ENCODE data around the gene CCNK.

CCNK gene

DNA sequence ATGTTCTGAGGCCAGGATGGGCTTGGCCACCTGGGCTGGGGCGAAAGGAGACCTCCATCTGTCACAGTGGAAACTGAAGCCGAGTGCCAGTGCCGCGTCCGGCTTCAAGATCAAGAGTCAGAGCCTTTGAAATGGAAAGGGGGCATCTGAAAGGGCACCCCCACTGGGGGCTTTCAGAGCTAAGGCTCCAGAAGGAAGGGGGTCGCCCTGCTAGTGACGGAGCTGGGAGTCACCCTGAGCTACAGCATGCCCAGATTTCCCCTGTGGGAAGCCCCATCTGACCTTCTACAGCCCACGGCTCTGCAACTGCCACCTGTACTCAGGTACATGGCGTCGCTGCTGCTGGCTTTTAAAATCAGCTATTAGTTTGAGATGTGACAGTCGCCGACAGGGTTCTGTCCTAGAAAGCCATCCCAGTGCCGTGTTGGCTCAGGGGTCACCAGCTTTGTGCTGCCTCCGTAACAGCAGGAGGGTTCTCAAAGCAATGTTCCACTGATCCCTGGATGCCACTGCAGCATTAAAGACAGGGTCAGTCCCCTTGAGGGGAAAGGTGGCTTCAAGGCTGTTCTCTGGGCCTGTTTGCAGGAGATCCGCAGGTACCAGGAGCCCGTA is 31.5 kb downstream of the CCNK start:
- Histone ChIP-seq H3K79me2 (ENCODE audit: insufficient read depth, low read length) (no peaks in the 10 kb centered on the region), H4K20me1 (ENCODE audit: insufficient read depth, low read length) (peaks cover 33% of the 10 kb centered on the region), H3K27ac (ENCODE audit: low read length) (no peak overlapping the region), H3K36me3 (ENCODE audit: insufficient read depth, low read length) (peaks cover 60% of the 10 kb centered on the region), H2AFZ (ENCODE audit: low read depth, low read length) (no peak overlapping the region), H3K4me3 (ENCODE audit: low read depth in 1 of 2, low read length in 2 of 2) (no peak overlapping the region), H3K9me3 (ENCODE audit: insufficient read depth, low read length, severe bottlenecking) (no peaks in the 10 kb centered on the region), H3K4me2 (ENCODE audit: insufficient read depth, low read length) (no peak overlapping the region), H3K27me3 (ENCODE audit: insufficient read depth, low read length, poor library complexity) (no peaks in the 10 kb centered on the region), H3K9ac (ENCODE audit: low read depth, low read length) (no peak overlapping the region), H3K4me1 (ENCODE audit: insufficient read depth, low read length) (no peaks in the 10 kb centered on the region)
- no peak for ATAC-seq (ENCODE audit: insufficient read depth, low read depth)
- TF ChIP-seq, protein P1, sequence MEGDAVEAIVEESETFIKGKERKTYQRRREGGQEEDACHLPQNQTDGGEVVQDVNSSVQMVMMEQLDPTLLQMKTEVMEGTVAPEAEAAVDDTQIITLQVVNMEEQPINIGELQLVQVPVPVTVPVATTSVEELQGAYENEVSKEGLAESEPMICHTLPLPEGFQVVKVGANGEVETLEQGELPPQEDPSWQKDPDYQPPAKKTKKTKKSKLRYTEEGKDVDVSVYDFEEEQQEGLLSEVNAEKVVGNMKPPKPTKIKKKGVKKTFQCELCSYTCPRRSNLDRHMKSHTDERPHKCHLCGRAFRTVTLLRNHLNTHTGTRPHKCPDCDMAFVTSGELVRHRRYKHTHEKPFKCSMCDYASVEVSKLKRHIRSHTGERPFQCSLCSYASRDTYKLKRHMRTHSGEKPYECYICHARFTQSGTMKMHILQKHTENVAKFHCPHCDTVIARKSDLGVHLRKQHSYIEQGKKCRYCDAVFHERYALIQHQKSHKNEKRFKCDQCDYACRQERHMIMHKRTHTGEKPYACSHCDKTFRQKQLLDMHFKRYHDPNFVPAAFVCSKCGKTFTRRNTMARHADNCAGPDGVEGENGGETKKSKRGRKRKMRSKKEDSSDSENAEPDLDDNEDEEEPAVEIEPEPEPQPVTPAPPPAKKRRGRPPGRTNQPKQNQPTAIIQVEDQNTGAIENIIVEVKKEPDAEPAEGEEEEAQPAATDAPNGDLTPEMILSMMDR (IDR thresholded peaks at IDR 0.05; ENCODE audit: borderline replicate concordance, extremely low read depth, low read length, poor library complexity, severe bottlenecking) = no peak
- TF ChIP-seq EZH2 (IDR thresholded peaks at IDR 0.05; ENCODE audit: borderline replicate concordance, low read depth, low read length, severe bottlenecking) = no peak
- DNase-seq = no peak

DNA sequence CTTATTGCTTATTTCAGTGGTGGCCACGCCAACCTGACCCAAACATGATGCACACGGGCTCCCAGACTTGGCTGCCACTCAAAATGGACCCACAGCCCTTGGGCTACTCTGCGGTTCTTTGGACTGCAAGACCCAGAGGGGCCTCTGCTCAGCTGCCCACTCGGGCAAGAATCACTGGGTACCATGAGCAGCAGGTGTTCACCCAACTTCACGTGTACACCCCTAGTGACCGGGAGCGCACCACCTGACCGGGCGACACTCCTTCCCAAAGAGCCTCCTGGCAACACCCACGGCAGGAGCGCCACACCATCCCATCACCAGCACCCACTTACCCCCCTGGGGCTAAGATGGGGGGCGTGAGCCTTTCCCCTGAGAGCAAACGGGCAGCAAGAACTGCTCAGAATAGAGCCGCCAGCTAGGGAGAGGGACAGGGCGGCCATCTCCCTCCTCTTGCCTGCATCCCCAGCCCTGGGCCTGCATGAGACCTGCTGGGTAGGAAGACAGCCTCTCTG is 32.0 kb downstream of the CCNK start:
- no peak overlapping the region for H3K9ac ChIP-seq (ENCODE audit: low read depth, low read length)
- H3K27me3 ChIP-seq (ENCODE audit: insufficient read depth, low read length, poor library complexity) = no peaks in the 10 kb centered on the region
- DNase-seq (no peak), ATAC-seq (ENCODE audit: insufficient read depth, low read depth) (no peak)
- H3K4me3 ChIP-seq (ENCODE audit: low read depth in 1 of 2, low read length in 2 of 2) = no peak overlapping the region
- no peaks in the 10 kb centered on the region for H3K4me1 ChIP-seq (ENCODE audit: insufficient read depth, low read length)
- no peaks in the 10 kb centered on the region for H3K79me2 ChIP-seq (ENCODE audit: insufficient read depth, low read length)
- H3K4me2 ChIP-seq (ENCODE audit: insufficient read depth, low read length) = no peak overlapping the region
- no peak overlapping the region for H2AFZ ChIP-seq (ENCODE audit: low read depth, low read length)
- H4K20me1 ChIP-seq (ENCODE audit: insufficient read depth, low read length) = peaks cover 33% of the 10 kb centered on the region
- H3K27ac ChIP-seq (ENCODE audit: low read length) = no peak overlapping the region
- peaks cover 54% of the 10 kb centered on the region for H3K36me3 ChIP-seq (ENCODE audit: insufficient read depth, low read length)
- TF ChIP-seq, protein P1 (IDR thresholded peaks at IDR 0.05; ENCODE audit: borderline replicate concordance, extremely low read depth, low read length, poor library complexity, severe bottlenecking) = no peak
- TF ChIP-seq EZH2 (IDR thresholded peaks at IDR 0.05; ENCODE audit: borderline replicate concordance, low read depth, low read length, severe bottlenecking) = no peak
- H3K9me3 ChIP-seq (ENCODE audit: insufficient read depth, low read length, severe bottlenecking) = no peaks in the 10 kb centered on the region

DNA sequence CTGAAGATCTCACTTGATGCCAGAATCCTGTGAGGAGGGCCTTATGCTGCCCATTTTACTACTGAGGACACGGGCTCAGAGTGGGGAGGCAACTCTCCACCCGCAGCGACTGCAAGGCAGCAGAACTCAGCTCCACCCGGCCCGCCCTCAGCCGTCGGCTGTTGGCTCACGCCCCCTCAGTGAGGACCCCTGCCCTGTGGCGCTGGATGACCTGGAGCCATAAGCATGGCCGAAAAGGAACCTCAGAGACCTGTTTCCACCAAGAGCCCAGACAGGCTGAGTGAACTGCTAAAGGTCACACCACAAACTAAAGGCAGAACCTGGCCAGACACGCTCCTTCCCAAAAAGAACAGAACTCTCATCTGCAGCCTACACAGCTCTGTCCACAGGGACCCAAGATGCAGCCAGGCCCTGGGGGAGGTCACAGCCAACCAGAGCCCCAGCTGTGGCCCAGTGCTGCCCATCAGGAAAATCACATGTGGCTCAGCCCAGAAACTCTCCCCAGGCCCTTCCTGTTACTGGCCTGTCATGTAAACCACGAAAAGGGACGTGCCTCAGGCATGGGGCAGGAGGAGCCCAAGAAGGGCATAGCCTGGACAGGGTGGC is 32.8 kb downstream of the CCNK start:
- Histone ChIP-seq H3K36me3 (ENCODE audit: insufficient read depth, low read length) (peaks cover 46% of the 10 kb centered on the region), H3K4me1 (ENCODE audit: insufficient read depth, low read length) (no peaks in the 10 kb centered on the region), H3K4me2 (ENCODE audit: insufficient read depth, low read length) (no peak overlapping the region)

More for the DNA sequence above, 32.8 kb downstream of the CCNK start:
- Histone ChIP-seq H3K4me3 (ENCODE audit: low read depth in 1 of 2, low read length in 2 of 2) (no peak overlapping the region), H4K20me1 (ENCODE audit: insufficient read depth, low read length) (peaks cover 30% of the 10 kb centered on the region), H3K9ac (ENCODE audit: low read depth, low read length) (no peak overlapping the region), H3K27me3 (ENCODE audit: insufficient read depth, low read length, poor library complexity) (no peaks in the 10 kb centered on the region), H2AFZ (ENCODE audit: low read depth, low read length) (no peak overlapping the region), H3K27ac (ENCODE audit: low read length) (no peak overlapping the region), H3K79me2 (ENCODE audit: insufficient read depth, low read length) (no peaks in the 10 kb centered on the region), H3K9me3 (ENCODE audit: insufficient read depth, low read length, severe bottlenecking) (no peaks in the 10 kb centered on the region)
- no peak for ATAC-seq (ENCODE audit: insufficient read depth, low read depth)
- TF ChIP-seq EZH2 (IDR thresholded peaks at IDR 0.05; ENCODE audit: borderline replicate concordance, low read depth, low read length, severe bottlenecking) = no peak
- TF ChIP-seq, protein P1 (IDR thresholded peaks at IDR 0.05; ENCODE audit: borderline replicate concordance, extremely low read depth, low read length, poor library complexity, severe bottlenecking) = no peak
- no peak for DNase-seq
